Daoy (cell line): ENCODE measurements around the gene LFNG. TPM values are rescaled to one million over a fixed set of nuclear protein-coding genes. Genes with fewer than 3 reads are reported as not detected.
A peak's percentile ranks its signal among the peaks of the same experiment; 100 is the strongest.

Experiments
- DNase-seq: peaks from one replicate; pipeline ENCODE4 v3.0.0-alpha.2; 2015; ENCODE audit warnings: low read depth
- total RNA-seq: library from RNA; depleted of rRNA; stranded (reverse); fragments of >200 nt; shearing (Covaris generic); gene quantifications from 2 replicates; pipeline ENCODE4 v1.2.3, GENCODE V29; 2014; rRNA removed

The LFNG gene
- total RNA-seq, 1 experiment from 2014 or later = 16.1 TPM

GRCh38 chr7:2570021-2570420 is 50.4 kb downstream of the LFNG start:
- no peak for DNase-seq

GRCh38 chr7:2571409-2571808 is 51.8 kb downstream of the LFNG start:
- no peak for DNase-seq

GRCh38 chr7:2572101-2572842 is 52.7 kb downstream of the LFNG start:
- peak; percentile 85 for DNase-seq

- no peak for DNase-seq
Observed at GRCh38 chr7:2573761-2574160, 54.2 kb downstream of the LFNG start.

- DNase-seq = no peak
Observed at GRCh38 chr7:2575046-2575732, 55.6 kb downstream of the LFNG start.

- DNase-seq = no peak
Observed at GRCh38 chr7:2575733-2576340, 56.3 kb downstream of the LFNG start.

GRCh38 chr7:2576742-2577491 is 57.3 kb downstream of the LFNG start:
- DNase-seq = no peak

Other genes starting within 250 kb of the LFNG start
- gene SNX8, start 205.3 kb upstream of the LFNG start, total RNA-seq = 10.3 and 20.6 TPM in 2 replicates
- gene EIF3B, start 164.9 kb upstream of the LFNG start, total RNA-seq = 334 and 348 TPM in 2 replicates
- gene CHST12, start 116.2 kb upstream of the LFNG start, total RNA-seq = 6.3 and 7.6 TPM in 2 replicates
- not detected in 2 replicates for gene GRIFIN, start 43.4 kb upstream of the LFNG start, total RNA-seq
- 42.6 and 59.9 TPM in 2 replicates for gene BRAT1, start 35.8 kb downstream of the LFNG start, total RNA-seq
- gene IQCE, start 39.2 kb downstream of the LFNG start, total RNA-seq = 7.6 and 11.3 TPM in 2 replicates
- gene TTYH3, start 112.2 kb downstream of the LFNG start, total RNA-seq = 16.5 and 18.3 TPM in 2 replicates
- gene AMZ1, start 168.4 kb downstream of the LFNG start, total RNA-seq = 0.29 TPM in 1 of 2 replicates, not detected in the other